GM13976 (cell line): Measurements from ENCODE around the gene IGFBP5.

Experiments
- DNase-seq: peaks from one replicate; pipeline ENCODE4 v3.0.0; 2012; ENCODE audit warnings: low spot score
- in situ Hi-C: fragments of 300-500 bp; cut with MboI; formaldehyde crosslinking; loops from one replicate; pipeline ENCODE4 v1.12.0; 2022; ENCODE audit warnings: low sequenced_read_pairs, mixed read lengths, inconsistent platforms; ENCODE audit not compliant: unreplicated experiment
- TF ChIP-seq, protein P1 (sequence below): IDR thresholded peaks from 2 replicates; pipeline ENCODE4 v1.5.1; 2012; ENCODE audit warnings: borderline replicate concordance, mild to moderate bottlenecking; ENCODE audit not compliant: insufficient read depth; ENCODE audit errors: extremely low read depth, missing control alignments, control extremely low read depth

Gene IGFBP5

DNA sequence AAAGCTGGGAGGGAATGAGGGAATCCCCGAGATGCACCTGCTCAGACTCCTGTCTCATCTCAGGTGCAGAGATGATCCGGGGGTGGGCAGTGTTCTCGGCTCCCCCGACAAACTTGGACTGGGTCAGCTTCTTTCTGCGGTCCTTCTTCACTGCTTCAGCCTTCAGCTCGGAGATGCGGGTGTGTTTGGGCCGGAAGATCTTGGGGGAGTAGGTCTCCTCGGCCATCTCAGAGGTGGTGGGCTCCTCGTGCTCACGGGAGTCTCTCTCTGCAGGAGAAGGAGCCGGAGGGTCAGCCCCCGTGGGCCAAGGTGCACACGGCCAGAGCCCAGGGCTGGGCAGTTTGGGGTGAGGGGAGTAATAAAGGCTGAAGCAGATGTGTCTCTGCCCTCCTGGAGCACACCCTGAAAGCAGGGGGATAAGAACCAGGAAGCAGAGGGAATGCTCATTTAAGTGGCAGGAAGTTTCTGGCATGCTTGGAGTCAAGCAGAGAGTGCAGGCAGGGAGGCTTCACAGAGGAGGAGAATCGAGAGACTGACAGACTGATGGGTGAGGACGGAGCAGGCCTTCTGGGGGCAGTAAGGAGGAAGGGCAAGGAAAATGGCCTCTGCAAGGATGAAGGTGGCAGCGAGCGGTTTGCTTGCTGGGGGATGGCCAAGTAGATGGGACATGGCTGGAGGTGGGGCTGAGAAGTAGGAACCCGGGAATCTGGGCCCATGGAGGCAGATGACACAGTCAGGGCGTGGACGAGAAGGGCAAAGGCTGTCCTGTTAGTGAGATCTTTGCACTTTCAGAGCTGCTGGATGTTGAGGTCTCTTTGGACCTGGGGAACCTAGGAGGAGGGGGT, 16.3 kb downstream of the IGFBP5 start:
- in situ Hi-C loops = no loop called here
- DNase-seq = no peak
- TF ChIP-seq, protein P1, sequence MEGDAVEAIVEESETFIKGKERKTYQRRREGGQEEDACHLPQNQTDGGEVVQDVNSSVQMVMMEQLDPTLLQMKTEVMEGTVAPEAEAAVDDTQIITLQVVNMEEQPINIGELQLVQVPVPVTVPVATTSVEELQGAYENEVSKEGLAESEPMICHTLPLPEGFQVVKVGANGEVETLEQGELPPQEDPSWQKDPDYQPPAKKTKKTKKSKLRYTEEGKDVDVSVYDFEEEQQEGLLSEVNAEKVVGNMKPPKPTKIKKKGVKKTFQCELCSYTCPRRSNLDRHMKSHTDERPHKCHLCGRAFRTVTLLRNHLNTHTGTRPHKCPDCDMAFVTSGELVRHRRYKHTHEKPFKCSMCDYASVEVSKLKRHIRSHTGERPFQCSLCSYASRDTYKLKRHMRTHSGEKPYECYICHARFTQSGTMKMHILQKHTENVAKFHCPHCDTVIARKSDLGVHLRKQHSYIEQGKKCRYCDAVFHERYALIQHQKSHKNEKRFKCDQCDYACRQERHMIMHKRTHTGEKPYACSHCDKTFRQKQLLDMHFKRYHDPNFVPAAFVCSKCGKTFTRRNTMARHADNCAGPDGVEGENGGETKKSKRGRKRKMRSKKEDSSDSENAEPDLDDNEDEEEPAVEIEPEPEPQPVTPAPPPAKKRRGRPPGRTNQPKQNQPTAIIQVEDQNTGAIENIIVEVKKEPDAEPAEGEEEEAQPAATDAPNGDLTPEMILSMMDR = no peak

DNA sequence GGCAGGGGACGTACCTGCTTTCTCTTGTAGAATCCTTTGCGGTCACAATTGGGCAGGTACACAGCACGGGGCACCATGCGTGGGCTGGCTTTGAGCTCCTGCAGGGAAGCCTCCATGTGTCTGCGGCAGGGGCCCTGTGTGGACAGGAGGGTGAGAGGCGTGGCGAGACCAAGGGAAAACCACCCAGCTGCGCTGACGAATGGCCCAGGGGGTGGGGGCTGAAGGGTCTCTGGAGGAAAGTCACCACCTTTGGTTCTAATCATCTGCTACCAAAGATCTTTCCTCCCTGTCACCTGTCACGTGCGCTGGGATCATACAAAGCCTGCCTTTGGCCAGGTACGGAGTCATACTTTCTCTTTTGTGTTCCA, 17.3 kb downstream of the IGFBP5 start:
- TF ChIP-seq, protein P1 = no peak
- DNase-seq = no peak
- in situ Hi-C loops = no loop called here

DNA sequence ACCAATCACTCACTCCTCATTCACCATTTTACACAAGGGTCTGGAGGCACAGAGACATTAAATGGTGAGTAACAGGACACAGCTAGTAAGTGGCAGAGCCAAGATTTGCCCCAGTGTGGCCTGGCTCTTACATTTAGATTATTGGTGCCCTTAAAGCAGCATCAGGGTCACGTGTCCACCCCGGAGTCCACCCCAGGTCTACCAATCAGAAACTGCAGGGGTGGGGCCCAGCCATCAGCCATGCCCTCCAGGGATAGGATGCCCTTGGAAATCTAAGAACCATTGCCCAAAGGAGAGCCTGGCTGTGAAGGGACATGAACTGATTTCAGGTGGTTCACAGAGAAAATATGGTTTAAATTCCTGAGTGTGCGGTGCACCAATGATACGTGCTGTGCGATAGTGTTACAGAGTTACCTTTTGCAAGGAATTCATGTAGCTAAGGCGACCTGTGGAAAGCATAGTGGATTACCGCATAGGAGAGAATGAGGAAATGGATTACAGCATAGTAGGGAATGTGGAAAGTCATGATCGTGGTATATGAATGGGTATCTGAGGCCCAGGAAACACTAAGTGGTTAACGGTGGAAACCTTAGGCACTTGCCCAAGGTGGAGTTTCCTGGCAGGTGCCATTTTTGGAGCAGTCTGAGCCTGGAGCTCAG, 17.8 kb downstream of the IGFBP5 start:
- no peak for DNase-seq
- in situ Hi-C loops = no loop called here
- TF ChIP-seq, protein P1 = no peak

DNA sequence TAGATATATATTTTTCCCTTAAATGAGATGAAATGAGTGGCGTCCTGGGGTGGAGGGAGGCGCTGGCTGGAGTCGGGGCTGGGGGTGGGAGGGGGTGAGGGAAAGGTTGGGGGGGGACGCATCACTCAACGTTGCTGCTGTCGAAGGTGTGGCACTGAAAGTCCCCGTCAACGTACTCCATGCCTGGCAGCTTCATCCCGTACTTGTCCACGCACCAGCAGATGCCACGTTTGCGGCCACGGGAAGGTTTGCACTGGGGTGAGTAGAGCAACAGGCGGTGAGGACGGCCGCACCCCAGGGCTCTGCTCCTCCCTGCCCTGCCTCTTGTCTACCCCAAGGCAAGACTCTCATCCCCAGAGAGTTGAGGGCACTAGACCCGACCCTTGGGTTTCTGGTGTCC, 18.7 kb downstream of the IGFBP5 start:
- DNase-seq = no peak
- TF ChIP-seq, protein P1 = no peak
- in situ Hi-C loops = no loop called here

DNA sequence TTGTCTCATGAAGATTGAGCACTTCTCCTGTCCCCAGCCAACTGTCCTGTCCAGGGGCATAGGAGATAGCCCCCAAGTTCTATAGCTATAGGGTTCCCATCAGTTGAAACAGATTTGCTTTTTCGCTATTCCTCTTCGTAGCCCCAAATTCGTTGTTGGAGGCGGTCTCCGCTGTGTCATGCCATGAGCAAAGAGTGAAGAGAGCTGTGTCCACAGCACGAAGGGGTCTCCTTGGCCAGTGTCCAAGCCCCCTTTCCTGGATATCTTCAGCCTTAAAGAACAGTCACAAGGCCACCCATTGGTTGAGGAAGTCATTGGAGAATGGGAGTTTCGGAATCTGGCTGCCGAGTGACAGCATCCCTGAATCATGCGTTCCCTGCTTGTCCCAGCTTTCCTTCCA, 21.0 kb downstream of the IGFBP5 start:
- DNase-seq = no peak
- in situ Hi-C loops = loop anchor here (25.0 kb wide), 1 partner anchor 462 kb away; no protein-coding TSS in a partner anchor

DNA sequence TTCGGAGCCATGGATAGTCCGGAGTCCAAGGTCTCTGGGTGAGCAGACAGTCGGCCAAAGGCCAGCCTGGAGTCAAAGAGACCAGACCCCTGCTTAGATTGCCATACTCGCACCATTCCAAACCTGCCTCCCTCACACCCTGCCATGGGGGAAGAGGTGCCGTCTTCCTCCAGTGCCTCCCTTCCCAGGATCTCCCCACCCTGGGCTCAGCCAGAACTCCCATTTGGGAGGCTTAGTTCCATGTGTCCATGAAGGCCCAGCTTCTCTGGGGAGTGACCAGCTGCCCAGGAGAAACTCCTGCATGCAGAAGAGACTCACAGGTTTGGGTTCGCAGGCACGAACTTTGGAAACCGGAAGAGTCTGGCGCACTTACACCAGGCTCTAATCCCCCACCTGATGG, 21.7 kb downstream of the IGFBP5 start:
- in situ Hi-C loops = loop anchor here (25.0 kb wide), 1 partner anchor 461 kb away; no protein-coding TSS in a partner anchor
- no peak for DNase-seq
- TF ChIP-seq, protein P1 = no peak

More for the DNA sequence above, 21.0 kb downstream of the IGFBP5 start:
- TF ChIP-seq, protein P1 = no peak
